GM21737 (cell line): Measurements from ENCODE around the gene WASF2.

Source experiments
- ATAC-seq: cut with Tn5 transposase; IDR thresholded peaks from one replicate; pipeline ENCODE4 v1.9.1; 2021; ENCODE audit warnings: mild to moderate bottlenecking, moderate library complexity; ENCODE audit not compliant: unreplicated experiment

WASF2 gene

GRCh38 chr1:27381969-27382762 is 107.8 kb downstream of the WASF2 start:
- no peak for ATAC-seq

GRCh38 chr1:27380766-27381733 is 108.9 kb downstream of the WASF2 start:
- no peak for ATAC-seq

GRCh38 chr1:27380224-27380623 is 109.7 kb downstream of the WASF2 start:
- no peak for ATAC-seq

GRCh38 chr1:27379564-27380122 is 110.3 kb downstream of the WASF2 start:
- ATAC-seq = no peak

GRCh38 chr1:27377760-27378495 is 112.0 kb downstream of the WASF2 start:
- no peak for ATAC-seq

GRCh38 chr1:27374362-27375086 is 115.4 kb downstream of the WASF2 start, which contains the start of gene FCN3:
Gene FCN3 (minus strand): TSS chr1:27374824. CDS start chr1:27374818, 6 bp downstream.
- ATAC-seq = no peak

- no peak for ATAC-seq
Measured at GRCh38 chr1:27372808-27373690, 116.9 kb downstream of the WASF2 start.

GRCh38 chr1:27372022-27372807 is 117.8 kb downstream of the WASF2 start:
- ATAC-seq = no peak

GRCh38 chr1:27368869-27369582 is 120.9 kb downstream of the WASF2 start:
- no peak for ATAC-seq

- ATAC-seq = no peak
Measured at GRCh38 chr1:27367160-27367650, 122.8 kb downstream of the WASF2 start.

GRCh38 chr1:27366411-27367159 is 123.4 kb downstream of the WASF2 start, which contains the start of gene MAP3K6:
Gene MAP3K6 (minus strand): TSS chr1:27366961. CDS start chr1:27366597, 364 bp downstream.
- ATAC-seq = no peak

- ATAC-seq = no peak
Measured at GRCh38 chr1:27366113-27366410, 123.9 kb downstream of the WASF2 start.

- no peak for ATAC-seq
Measured at GRCh38 chr1:27365372-27366112, 124.4 kb downstream of the WASF2 start.

GRCh38 chr1:27364696-27365371 is 125.1 kb downstream of the WASF2 start:
- no peak for ATAC-seq
